Forelimb muscle (tissue), 1 donor: Measurements from ENCODE around the gene MFAP3. TPM values are rescaled to one million over a fixed set of nuclear protein-coding genes. Genes with fewer than 3 reads are reported as not detected.
"Not testable (repeated sequence)": the region's sequence is repeated elsewhere in the genome, so short reads cannot be mapped to it uniquely, and the experiment has no call there.

Experiments
- DNase-seq: peaks from one replicate; pipeline ENCODE4 v3.0.0-alpha.2; 2013; ENCODE audit warnings: low read depth
- polyA plus RNA-seq: library from polyadenylated mRNA; unstranded; fragments of 120-200 nt; gene quantifications from one replicate; pipeline ENCODE4 v1.2.1, GENCODE V29; 2013; ENCODE audit not compliant: insufficient read length

The MFAP3 gene
- 25.2 TPM for polyA plus RNA-seq

DNA sequence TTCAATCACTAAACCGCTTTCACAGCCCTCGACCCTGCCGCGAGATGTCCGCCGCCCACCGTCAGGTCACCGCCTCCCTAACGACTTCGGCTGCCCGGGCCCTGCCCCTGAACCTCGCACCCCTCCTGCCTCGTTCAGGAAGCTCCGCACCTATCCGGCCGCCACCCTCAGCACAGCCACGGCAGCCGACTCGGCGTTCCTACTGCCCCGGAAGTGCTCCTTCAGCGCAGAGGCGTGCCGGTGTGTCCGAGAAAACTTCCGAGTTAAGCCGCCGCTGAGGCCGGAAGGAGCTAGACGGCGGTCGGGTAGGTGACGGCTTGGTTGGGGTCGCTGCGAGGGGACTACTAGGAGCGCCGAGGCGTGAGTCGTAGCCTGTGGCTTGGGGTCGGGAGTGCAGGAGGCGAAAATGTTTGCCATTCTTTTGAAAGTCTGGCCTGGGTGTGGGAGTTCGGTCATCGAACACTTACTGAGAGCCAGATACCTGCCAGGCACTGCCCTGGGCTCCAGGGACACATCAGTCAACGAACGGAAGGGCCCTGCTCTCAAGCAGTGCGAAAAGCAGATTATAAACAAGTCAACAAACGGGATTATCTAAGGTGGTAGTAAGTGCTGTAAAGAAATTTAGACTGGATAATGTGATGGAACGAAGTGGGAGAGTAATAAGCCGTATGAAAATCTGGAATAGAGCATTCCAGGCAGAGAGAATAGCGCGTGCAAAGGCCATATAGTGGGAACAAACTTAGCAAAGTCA lies at the start of gene MFAP3, which contains the start of gene FAM114A2:
TSS of gene MFAP3 (plus strand) at position 261 of the 751 bp plus-strand sequence. CDS start 10,756 bp downstream, outside the sequence.
TSS of gene FAM114A2 (minus strand) at position 204 of the 751 bp plus-strand sequence. CDS start 3,957 bp downstream, outside the sequence.
- DNase-seq = peak; percentile 55

DNA sequence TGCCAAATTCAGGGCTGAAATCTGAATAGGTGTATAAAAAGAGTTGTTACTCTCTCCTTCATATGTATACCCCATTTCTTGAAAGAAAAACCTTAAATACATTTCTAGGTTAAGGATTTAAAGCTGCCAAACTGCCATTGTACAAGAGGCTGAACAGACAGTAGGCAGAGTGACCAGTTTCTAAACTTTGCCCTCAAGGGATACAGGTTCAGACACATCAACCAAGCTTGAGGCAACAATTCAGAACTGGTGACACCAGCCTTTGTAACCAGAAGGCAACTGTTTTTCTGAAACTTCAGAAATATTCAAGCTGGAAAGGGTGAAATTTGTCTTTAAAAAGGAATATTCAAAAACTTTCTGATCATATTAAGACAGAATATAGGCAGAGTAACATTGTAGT lies 47.6 kb upstream of the MFAP3 start:
- DNase-seq = no peak

DNA sequence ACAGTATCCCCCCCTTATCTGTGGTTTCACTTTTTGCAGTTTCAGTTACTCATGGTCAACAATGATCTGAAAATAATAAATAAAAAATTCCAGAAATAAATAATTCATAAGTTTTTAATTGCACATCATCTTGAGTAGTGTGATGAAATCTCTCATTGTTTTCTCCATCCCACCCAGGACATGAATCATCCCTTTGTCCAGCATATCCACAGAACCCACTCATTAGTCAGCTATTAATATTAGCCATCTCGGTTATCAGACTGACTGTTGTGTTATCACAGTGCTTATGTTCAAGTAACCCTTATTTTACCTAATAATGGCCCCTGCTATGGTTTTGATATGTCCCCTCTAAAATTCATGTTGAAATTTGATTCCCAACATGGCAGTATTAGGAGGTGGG lies 40.8 kb upstream of the MFAP3 start:
- DNase-seq = no peak

DNA sequence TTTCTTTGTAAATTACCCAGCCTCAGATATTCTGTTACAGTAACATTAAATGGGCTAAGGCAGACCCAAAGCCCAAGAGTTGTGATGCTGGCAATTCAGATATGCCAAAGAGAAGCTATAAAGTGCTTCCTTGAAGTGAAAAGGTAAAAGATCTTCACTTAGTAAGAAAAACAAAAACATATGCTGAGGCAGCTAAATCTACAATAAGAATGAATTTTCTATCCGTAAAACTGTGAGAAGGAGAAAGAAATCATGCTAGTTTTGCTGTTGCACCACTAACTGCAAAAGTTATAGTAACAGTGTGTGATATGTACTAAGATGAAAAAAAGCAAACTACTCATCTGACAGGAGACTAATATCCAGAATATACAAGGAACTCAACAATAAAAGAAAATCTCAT lies 40.0 kb upstream of the MFAP3 start:
- DNase-seq = no peak

DNA sequence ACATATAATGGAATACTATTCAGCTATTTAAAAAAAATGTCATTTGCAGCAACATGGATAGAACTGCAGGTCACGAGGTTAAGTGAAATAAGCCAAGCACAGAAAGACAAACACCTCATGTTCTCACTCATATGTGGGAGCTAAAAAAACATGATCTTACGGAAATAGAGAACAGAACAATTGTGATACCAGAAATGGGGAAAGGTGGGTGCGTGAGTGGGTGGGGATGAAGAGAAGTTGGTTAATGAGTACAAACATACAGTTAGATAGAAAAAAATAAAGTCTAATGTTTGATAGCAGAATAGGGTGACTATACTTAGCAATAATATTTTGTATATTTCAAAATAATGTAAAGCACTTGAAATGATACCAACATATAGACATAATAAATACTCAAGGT lies 38.8 kb upstream of the MFAP3 start:
- DNase-seq = no peak

DNA sequence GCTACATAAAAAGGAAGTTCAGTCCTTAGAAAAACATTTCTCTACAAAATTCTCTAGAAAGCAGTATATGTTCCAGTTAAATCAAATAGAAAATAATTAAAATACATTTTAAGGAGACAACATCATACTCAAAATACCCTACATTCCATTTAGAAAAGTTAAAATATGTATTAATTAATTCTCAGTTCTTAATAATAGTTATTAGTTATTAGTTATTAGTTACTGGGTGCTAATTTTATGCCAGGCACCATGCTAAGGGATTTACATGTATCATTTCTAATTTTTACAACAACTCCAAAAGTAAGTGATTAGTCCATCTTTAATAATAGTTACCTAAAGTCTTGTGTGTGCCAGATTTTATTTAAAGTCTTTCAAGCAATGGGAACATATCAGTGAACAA lies 38.1 kb upstream of the MFAP3 start:
- no peak for DNase-seq

DNA sequence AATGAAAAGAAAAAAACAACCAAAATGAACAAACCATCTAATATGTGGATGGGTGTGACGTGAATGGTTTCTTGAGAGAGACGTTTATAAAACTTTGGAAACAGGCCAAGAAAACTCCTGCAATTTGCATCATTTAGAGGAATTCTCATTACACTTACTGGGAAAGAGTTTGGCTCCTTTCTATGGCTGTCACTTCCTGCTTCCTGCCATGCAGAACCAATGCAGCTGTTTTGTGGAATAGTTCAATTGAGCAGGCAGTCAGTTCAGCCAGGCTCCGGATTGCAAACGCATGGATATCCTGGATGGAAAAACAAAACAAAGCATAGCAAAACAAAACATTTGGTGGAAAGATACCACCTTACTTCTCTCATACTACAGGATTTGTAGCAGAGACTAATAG lies 36.7 kb upstream of the MFAP3 start:
- no peak for DNase-seq

DNA sequence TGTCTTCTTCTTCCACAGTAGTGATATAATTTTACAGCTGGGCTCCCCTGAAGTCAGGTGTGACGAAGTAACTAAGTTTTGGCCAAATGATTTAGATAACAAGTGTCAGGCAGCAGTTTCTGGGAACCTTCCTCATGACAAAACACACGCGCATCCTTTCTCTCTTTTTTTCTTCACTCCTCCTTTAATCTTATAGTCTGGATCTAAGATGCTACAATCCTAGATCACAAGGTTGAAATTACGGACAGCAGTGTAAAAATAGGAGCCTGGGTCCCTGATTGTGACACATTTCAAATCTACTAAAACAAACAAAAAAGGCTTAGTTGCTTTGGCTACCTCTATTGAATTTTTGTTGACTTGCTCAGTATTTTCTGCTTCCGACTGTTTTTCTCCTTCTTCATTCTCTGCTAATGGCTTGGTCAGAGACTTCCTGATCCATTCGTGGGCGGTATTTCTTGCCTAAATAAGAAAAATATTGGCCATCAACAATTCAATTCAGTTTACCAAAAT lies 36.2 kb upstream of the MFAP3 start:
- DNase-seq = no peak

DNA sequence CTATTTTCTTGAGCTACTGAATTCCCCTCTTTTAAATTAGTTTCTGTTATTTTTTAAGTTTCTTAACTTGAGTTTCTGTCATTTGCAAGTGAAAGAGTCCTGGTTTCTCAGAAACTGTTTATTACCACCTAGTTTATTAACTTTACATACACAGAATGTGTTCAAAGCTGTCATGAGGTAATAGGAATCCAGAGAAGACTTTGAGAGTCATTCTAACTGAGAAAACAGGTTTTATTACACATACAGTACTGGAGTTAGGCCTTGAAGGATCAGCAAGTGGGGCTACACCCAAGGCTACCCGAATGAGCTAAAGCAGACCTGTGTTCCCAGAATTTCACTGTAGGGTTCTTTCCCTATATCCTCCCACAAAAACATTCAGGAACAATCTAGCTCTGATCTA lies 33.1 kb upstream of the MFAP3 start:
- no peak for DNase-seq

DNA sequence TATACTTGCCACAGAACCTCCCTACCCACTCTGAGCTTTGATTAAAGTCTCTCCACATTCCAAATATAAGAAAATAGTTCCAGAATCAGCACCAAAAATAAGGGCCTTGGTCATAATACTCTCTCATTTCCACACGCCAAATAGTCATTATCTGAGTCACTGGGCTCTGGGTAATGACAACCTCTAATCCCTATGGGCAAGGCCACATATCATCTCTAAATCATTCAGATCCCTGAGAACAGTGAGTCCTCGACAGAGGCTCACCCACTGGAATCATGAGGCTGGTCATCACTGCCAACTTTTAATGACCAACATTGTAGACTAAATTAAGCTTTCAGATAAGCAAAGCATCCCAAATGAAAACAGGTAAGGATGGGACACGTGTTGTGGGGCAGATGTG lies 28.1 kb upstream of the MFAP3 start:
- DNase-seq = no peak

DNA sequence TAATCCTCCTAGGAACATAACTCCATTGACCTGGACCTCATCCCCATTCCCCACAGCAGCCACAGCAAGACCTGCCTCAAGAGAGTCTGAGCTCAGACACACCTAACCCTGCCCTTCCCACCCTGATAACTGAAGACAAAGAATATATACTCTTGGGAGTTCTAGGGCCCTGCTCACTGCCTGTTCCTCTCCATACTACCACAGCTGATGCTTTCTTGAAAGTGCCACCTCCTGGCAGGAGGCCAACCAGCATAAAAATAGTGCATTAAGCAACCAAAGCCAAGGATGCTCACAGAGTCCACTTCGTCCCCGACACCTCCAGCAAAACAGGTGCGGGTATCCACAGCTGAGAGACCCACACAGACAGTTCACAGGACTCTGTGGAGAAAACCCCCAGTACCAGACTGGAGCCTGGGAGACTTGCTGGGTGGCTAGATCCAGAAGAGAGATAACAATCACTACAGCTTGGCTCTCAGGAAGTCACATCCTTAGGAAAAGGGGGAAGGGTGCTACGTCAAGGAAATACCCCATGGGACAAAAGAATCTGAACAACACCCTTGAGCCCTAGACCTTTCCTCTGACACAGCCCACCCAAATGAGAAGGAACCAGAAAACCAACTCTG lies 23.6 kb upstream of the MFAP3 start:
- no peak for DNase-seq

DNA sequence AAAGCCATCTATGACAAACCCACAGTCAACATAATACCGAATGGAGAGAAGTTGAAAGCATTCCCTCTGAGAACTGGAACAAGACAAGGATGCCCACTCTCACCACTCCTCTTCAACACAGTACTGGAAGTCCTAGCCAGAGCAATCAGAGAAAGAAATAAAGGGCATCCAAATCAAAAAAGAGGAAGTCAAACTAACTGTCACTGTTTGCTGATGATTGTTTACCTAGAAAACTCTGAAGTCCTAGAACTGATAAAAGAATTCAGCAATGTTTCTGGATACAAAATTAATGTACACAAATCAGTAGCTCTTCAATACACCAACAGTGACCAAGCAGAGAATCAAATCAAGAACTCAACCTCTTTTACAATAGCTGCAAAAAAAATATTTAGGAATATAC lies 19.8 kb upstream of the MFAP3 start:
- not testable (repeated sequence) for DNase-seq

DNA sequence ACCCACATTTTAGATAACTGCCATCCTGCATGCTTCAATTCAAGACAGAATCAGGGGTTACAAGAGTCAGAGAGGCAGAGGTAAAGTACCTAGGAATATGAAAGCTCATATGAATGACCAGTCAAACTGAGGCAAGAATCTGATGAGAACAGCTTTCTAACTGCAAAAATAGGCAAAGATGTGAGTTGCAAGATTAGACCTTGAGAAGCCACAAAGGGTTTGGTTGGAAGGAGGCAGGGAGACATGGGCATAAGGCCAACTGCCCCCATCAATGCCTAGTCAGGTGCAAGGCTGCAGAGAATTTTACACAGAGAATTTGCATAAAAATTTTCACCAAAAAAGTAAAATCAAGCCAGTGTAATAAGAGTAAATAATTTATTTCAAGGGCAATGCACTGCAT lies 12.8 kb upstream of the MFAP3 start:
- no peak for DNase-seq

DNA sequence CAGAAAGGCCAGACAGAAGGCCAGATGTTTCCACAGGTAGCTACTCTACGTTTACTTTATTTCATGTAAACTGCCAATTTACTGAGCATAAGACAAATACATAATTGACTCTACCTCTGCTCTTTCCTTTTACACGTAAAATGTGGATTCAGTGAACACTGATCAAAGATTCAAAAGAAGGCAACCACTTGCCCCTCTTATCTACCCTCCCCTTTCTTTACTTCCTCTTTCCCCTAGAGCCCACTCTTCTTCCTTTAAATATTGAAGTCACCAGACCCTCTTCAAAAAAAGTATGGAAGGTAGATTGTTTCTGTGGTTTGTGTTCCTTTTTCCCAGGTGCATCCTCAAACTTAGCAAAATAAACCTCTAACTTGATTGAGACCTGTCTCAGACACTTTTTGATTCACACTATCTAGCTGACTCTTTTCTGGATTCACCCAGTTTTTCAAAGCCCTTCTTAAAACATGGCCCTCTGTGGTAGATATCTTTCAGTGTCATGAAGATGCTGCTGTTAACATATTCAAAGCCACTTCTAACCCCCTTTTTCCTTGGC lies 6.8 kb upstream of the MFAP3 start:
- no peak for DNase-seq

DNA sequence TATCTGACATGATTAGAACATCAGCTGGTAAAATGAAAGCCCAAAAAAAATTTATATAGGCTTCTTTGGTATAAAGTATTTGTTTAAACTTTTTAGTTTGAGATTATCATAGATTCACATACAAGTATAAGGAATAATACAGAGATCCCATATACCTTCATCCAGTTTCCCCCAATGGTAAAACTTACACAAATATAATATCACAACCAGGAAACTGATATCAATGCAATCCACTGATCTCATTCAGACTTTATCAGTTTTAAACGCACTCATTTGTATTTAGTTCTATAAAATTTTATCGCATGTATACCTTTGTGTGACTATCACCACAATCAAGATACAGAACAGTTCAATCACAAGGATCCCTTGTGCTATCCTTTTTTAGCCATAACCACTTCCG lies 3.8 kb upstream of the MFAP3 start:
- no peak for DNase-seq

DNA sequence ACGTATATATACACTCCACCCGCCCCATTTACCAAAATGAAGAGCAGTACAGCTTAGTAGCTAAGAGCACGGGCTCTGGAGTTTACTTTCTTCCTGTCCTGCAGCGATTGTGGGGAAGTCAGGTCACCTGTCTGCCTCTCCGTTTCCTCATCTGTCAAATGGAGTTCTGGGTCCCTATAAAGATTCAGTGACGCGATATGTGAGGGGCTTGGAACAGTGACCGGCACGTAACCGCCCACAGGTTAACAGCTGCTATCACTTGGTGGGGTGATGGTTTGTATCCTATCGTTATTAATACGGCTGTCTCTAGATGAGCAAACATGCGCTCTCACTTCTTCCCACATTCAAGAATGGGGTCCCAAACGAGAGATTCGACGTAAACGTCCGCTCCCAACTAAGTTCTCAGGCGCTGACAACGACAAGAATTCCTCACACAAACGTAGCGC lies 483 bp upstream of the MFAP3 start:
- peak; percentile 5 for DNase-seq

DNA sequence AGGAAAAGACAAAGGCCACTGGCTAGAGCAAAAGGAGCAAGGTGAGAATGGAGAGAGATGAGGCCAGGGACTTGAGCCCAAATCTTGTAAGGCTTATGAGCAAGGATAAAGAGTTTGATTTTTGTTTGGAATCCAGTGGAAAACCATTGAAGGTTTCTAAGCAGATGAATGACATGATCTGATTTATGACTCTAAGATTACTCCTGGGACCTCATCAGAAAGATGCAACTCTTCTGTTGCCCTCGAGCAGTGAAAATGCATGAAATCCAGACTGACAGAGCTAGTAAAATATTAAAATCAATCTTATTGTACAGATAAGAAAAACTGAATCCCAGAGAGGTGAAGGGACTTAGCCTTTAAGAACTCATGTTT lies 677 bp downstream of the MFAP3 start:
- DNase-seq = no peak

DNA sequence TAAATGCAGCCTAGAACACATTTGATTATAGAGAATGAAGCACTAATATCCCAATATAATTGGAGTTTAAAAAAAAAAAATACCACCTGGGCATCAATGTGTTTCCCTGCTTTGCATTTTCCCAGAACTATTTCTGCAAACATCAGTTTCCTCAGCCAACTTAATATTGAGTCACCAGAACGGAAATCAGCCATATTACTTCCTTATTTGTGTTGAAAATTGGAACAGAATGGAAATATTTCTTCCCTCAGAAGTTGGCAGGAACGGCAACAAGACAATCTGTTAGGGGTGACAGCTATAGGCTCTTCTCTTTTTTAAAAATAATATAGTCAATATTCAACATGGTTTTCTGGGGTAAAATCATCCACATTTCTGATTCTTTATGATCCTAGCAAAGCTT lies 4.0 kb downstream of the MFAP3 start:
- no peak for DNase-seq

DNA sequence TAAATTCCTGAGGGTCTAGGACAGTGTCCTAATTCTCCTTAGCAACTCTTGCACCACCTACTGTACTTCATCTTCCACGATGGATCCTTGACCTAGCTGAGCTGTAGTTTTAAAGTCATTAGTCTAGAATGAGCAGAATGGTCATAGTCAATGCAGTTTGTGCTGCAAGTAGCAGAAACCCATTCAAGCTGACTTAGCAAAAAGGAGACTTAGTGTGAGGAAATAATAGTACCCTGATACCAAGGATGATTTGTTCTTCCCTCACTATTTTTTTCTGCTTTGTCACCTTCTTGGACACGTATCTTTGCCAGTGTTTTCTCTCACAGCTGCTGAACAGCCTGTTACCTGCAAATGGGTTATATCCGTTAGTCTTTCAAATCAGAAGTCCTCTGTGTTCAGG lies 5.3 kb downstream of the MFAP3 start:
- DNase-seq = no peak

DNA sequence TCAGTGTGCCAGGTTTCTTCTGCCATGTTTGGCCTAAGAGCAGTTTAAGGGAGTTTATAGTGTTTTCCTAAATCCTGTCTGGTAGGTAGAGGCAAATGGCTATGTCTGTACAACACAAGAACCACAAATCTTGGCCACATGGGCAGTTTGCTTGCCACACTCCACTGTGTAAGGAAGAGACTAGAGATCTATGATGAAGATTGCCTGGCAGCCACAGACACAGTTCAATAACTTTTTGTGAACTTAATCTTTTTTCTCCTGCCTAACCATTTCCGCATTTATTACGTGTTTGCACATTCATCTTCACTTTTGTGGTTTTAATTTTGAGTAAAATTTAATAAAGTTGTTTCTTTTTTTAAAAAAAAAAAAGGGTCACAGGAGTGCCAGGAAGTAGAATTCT lies 5.8 kb downstream of the MFAP3 start:
- DNase-seq = no peak

DNA sequence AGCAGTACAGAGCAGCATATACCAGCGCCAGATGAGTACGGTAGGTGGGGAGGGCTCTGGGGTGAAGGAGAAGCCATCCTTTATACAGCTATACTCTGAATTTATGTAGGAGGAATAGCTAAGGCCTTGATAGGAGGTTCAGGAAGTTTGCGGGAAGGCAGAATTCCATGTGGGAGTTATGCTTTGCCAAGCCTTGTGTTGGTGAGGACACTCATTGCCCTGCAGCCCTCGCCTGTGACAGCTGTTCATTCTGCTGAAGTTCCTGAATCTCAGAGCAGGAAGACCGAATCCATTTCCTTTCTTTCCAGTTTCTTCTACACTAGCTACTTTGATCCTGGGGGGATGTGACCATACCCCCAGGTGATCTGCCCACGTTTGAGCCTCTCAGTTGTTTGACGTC lies 7.7 kb downstream of the MFAP3 start:
- DNase-seq = no peak

DNA sequence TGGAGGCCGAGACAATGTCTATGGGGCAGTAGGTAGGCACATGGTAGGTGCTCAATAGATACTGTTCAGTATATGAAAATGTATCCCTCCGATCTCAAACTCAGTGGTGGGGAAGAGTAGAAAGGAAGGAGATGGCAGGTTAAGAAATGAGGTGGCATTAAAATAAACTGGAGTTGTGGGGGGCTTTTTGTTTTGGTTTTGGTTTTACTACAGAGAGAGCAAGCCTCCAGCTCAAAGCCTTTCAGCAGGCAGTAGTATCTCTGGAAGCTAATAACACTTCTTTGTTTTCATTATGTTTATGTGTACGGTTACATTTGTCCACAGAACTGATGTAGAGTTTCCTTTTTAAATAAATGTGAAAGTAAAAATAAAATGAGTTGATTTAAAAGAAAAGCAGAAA lies 8.6 kb downstream of the MFAP3 start:
- no peak for DNase-seq

DNA sequence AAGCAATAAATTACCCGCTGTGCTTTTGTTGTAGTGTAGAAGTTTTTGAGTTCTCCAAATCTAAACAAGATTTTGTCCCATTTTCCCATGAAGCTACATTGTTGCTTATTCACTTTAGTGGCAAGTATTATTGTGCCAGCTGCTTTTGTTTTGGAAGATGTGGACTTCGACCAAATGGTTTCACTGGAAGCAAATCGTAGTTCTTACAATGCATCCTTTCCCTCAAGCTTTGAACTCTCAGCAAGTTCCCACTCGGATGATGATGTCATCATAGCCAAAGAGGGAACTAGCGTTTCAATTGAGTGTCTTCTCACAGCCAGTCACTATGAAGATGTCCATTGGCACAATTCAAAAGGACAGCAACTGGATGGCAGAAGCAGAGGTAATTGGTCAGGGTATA lies 10.9 kb downstream of the MFAP3 start:
- no peak for DNase-seq
